ENCODE results near the gene PSME3.
"Not testable (repeated sequence)": the region's sequence is repeated elsewhere in the genome, so short reads cannot be mapped to it uniquely, and the experiment has no call there.

PSME3 gene

GRCh38 chr17:42849451-42850181 is 16.4 kb downstream of the PSME3 start:
- no peak for DNase-seq (ENCODE audit: low read depth in 1 of 2, low spot score in 1 of 2)

GRCh38 chr17:42850954-42851353 is 17.8 kb downstream of the PSME3 start, which contains the start of gene AOC3:
Gene AOC3 (plus strand): TSS chr17:42851199. CDS start chr17:42851344, 145 bp downstream.
- DNase-seq (ENCODE audit: low read depth in 1 of 2, low spot score in 1 of 2) = no peak

GRCh38 chr17:42851371-42852240 is 18.4 kb downstream of the PSME3 start:
- not testable (repeated sequence) for DNase-seq (ENCODE audit: low read depth in 1 of 2, low spot score in 1 of 2)

DNA sequence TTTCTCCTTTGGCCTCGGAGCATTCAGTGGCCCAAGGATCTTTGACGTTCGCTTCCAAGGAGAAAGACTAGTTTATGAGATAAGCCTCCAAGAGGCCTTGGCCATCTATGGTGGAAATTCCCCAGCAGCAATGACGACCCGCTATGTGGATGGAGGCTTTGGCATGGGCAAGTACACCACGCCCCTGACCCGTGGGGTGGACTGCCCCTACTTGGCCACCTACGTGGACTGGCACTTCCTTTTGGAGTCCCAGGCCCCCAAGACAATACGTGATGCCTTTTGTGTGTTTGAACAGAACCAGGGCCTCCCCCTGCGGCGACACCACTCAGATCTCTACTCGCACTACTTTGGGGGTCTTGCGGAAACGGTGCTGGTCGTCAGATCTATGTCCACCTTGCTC is 19.2 kb downstream of the PSME3 start:
- no peak for DNase-seq (ENCODE audit: low read depth in 1 of 2, low spot score in 1 of 2)

GRCh38 chr17:42853004-42853403 is 19.8 kb downstream of the PSME3 start:
- DNase-seq (ENCODE audit: low read depth in 1 of 2, low spot score in 1 of 2) = no peak

- DNase-seq (ENCODE audit: low read depth in 1 of 2, low spot score in 1 of 2) = no peak
Observed at GRCh38 chr17:42853597-42853967, 20.4 kb downstream of the PSME3 start.

GRCh38 chr17:42853968-42854790 is 21.0 kb downstream of the PSME3 start:
- DNase-seq (ENCODE audit: low read depth in 1 of 2, low spot score in 1 of 2) = no peak

GRCh38 chr17:42855048-42855596 is 21.9 kb downstream of the PSME3 start:
- DNase-seq (ENCODE audit: low read depth in 1 of 2, low spot score in 1 of 2) = no peak

- DNase-seq (ENCODE audit: low read depth in 1 of 2, low spot score in 1 of 2) = not testable (repeated sequence)
Observed at GRCh38 chr17:42856093-42856492, 22.9 kb downstream of the PSME3 start.

- not testable (repeated sequence) for DNase-seq (ENCODE audit: low read depth in 1 of 2, low spot score in 1 of 2)
Observed at GRCh38 chr17:42856516-42856915, 23.3 kb downstream of the PSME3 start.

- no peak for DNase-seq (ENCODE audit: low read depth in 1 of 2, low spot score in 1 of 2)
Observed at GRCh38 chr17:42857389-42857788, 24.2 kb downstream of the PSME3 start.

DNA sequence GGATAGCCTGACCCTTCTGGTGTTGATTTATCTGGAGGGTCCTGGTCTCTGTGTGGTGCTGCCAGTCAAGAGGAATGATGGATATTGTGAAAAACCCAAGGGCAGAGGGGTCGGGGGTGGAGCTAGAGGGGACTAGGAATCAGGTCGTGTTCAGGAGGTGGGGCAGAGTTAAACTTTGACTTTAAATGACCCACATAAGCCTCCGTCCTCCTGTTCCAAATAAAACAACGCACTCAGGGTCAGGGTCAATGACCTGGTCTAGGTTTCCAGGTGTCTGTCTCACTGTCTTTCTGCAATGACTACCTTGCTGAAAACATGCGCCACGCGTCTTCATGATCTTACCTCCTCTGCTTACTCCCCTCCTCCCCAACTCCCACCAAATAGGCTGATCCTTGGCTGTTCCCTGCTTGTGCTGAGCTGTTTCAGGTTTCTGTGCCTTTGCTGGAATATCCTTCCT is 32.5 kb downstream of the PSME3 start:
- DNase-seq (ENCODE audit: low read depth in 1 of 2, low spot score in 1 of 2) = no peak

GRCh38 chr17:42866216-42866615 is 33.0 kb downstream of the PSME3 start:
- DNase-seq (ENCODE audit: low read depth in 1 of 2, low spot score in 1 of 2) = no peak

GRCh38 chr17:42866631-42867575 is 33.7 kb downstream of the PSME3 start:
- no peak for DNase-seq (ENCODE audit: low read depth in 1 of 2, low spot score in 1 of 2)

GRCh38 chr17:42867694-42868261 is 34.6 kb downstream of the PSME3 start:
- DNase-seq (ENCODE audit: low read depth in 1 of 2, low spot score in 1 of 2) = not testable (repeated sequence)

DNA sequence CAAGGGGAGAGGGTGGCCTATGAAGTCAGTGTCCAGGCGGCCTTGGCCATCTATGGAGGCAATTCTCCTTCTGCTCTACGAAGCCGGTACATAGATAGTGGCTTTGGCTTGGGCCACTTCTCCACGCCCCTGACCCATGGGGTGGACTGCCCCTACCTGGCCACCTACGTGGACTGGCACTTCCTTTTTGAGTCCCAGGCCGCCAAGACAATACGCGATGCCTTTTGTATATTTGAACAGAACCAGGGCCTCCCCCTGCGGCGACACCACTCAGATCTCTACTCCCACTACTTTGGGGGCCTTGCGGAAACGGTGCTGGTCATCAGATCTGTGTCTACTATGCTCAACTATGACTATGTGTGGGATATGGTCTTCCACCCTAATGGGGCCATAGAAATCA is 35.1 kb downstream of the PSME3 start:
- no peak for DNase-seq (ENCODE audit: low read depth in 1 of 2, low spot score in 1 of 2)

DNA sequence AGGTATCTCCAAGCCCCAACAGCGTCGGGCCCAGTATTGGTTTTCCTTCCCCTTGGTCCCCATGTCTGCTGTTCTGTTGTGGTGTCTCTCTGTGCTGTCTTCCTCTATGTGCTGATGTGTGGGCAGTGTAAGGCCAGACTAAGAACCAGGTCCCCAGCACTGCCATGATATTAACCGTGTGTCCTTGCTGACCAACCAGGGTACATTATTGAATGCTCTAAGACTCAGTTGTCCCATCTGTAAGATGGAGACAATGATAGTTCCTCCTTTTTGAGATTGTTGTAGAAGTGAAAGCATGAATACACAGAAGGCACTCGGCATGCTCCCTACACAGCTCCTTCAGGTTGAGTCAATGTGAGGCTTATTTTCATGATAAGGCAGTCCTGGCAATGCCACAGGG is 38.5 kb downstream of the PSME3 start:
- DNase-seq (ENCODE audit: low read depth in 1 of 2, low spot score in 1 of 2) = no peak

GRCh38 chr17:42872251-42872965 is 39.2 kb downstream of the PSME3 start:
- DNase-seq (ENCODE audit: low read depth in 1 of 2, low spot score in 1 of 2) = no peak

GRCh38 chr17:42873315-42873714 is 40.1 kb downstream of the PSME3 start:
- DNase-seq (ENCODE audit: low read depth in 1 of 2, low spot score in 1 of 2) = no peak

Data from stimulated activated CD4-positive, alpha-beta T cell treated with anti-CD3 and anti-CD28 coated beads, Interleukin-15, amount 100 ng/mL, for 1 hour (primary cell).